Measurements from ENCODE around the gene ABTB2. TPM values are rescaled to one million over a fixed set of nuclear protein-coding genes. Genes with fewer than 3 reads are reported as not detected.
A peak's percentile ranks its signal among the peaks of the same experiment; 100 is the strongest.

ABTB2 gene
- total RNA-seq, 1 experiment from 2014 or later: 5.5 TPM

DNA sequence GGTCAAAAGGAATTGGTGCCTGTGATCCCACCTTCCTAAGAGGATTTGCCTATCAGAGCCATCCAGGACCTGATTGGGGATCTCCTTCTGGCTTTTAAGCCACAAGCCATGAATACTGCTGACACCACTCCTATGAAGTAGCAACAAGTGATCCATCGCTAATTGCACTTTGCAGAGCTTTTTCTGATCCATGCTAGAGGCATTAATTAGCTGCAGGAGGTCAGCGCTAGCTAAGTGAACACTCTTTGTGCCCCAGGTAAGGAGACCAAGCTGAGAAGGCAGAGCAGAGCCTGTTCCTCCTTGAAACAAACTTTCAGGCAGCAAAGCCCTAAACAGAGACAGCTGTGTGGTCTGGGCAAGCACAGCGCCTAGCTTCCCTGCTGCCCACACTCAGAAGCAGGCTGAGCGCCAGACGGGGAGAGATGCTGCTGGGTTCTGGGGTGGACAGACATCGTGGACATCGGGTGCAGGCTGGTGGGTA is 122.2 kb downstream of the ABTB2 start:
- Histone ChIP-seq H3K18ac (ENCODE audit: insufficient read length, low read depth, low read length) (no peak overlapping the region), H2BK5ac (ENCODE audit: insufficient read length, low read length) (no peak overlapping the region), H3K79me1 (ENCODE audit: insufficient read depth, low read depth, low read length, poor library complexity, severe bottlenecking) (no peaks in the 10 kb centered on the region), H3K23ac (ENCODE audit: insufficient read length, low read depth, low read length) (no peak overlapping the region), H3K23me2 (ENCODE audit: insufficient read length, low read depth, low read length, poor library complexity, severe bottlenecking) (no peaks in the 10 kb centered on the region), H3K4me1 (ENCODE audit: insufficient read depth, low read length) (peaks cover 3% of the 10 kb centered on the region; the same call in 1 of the 2 replicates), H3K27ac (ENCODE audit: insufficient read length, low read depth, low read length) (no peak overlapping the region), H3K4ac (ENCODE audit: low read depth, low read length) (no peak overlapping the region), H3K14ac (ENCODE audit: insufficient read depth, low read length) (no peak overlapping the region), H2AFZ (ENCODE audit: low read length) (no peak overlapping the region), H2BK120ac (ENCODE audit: low read depth, low read length, poor library complexity, severe bottlenecking) (no peak overlapping the region), H3K9me3 (ENCODE audit: control insufficient read depth, low read depth, low read length) (no peaks in the 10 kb centered on the region), H4K5ac (ENCODE audit: insufficient read length, low read depth, low read length) (no peak overlapping the region), H3K56ac (ENCODE audit: insufficient read length, low read depth, low read length) (no peak overlapping the region), H3K27me3 (ENCODE audit: insufficient read depth, low read length) (no peaks in the 10 kb centered on the region), H4K8ac (replicated peaks; ENCODE audit: insufficient read length, low read depth, low read length) (no peak overlapping the region), H4K91ac (ENCODE audit: insufficient read length, low read depth, low read length) (no peak overlapping the region), H2AK5ac (ENCODE audit: insufficient read length, low read length) (no peak overlapping the region), H2BK15ac (ENCODE audit: low read depth, low read length) (no peak overlapping the region), H2BK12ac (ENCODE audit: insufficient read length, low read depth, low read length) (no peak overlapping the region), H4K20me1 (ENCODE audit: control insufficient read depth, insufficient read depth, insufficient read length) (no peaks in the 10 kb centered on the region), H3K4me2 (ENCODE audit: insufficient read depth, insufficient read length, low read length) (no peak overlapping the region), H2BK20ac (ENCODE audit: low read depth, low read length, poor library complexity, severe bottlenecking) (no peak overlapping the region), H3K9ac (ENCODE audit: extremely low read depth, insufficient read length, low read length) (no peak overlapping the region), H3K79me2 (ENCODE audit: insufficient read depth, low read length) (no peaks in the 10 kb centered on the region), H3T11ph (ENCODE audit: low read length) (no peak overlapping the region)
- H3K9me3 Mint-ChIP-seq: no peaks in the 10 kb centered on the region
- no peaks in the 10 kb centered on the region; a peak in 1 of 7 replicates for H3K36me3 Mint-ChIP-seq (ENCODE audit: insufficient read depth in 1 of 3, low read depth in 3 of 3)
- H3K4me1 Mint-ChIP-seq: peaks cover 35 to 36% of the 10 kb centered on the region in 2 experiments
- H3K4me3 Mint-ChIP-seq: no peak overlapping the region
- no peaks in the 10 kb centered on the region for H3K27me3 Mint-ChIP-seq (ENCODE audit: low read depth)
- TF ChIP-seq, protein P1, sequence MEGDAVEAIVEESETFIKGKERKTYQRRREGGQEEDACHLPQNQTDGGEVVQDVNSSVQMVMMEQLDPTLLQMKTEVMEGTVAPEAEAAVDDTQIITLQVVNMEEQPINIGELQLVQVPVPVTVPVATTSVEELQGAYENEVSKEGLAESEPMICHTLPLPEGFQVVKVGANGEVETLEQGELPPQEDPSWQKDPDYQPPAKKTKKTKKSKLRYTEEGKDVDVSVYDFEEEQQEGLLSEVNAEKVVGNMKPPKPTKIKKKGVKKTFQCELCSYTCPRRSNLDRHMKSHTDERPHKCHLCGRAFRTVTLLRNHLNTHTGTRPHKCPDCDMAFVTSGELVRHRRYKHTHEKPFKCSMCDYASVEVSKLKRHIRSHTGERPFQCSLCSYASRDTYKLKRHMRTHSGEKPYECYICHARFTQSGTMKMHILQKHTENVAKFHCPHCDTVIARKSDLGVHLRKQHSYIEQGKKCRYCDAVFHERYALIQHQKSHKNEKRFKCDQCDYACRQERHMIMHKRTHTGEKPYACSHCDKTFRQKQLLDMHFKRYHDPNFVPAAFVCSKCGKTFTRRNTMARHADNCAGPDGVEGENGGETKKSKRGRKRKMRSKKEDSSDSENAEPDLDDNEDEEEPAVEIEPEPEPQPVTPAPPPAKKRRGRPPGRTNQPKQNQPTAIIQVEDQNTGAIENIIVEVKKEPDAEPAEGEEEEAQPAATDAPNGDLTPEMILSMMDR (conservative IDR thresholded peaks at IDR 0.05): no peak
- WGBS (ENCODE audit: extremely low coverage, insufficient read length, low lambda C conversion rate): no CpG with 5 or more reads among the region's 7 CpGs
- peak overlapping the region; percentile 6 to 82 (median 74); a peak in 6 of 7 replicates for H3K27ac Mint-ChIP-seq
- DNase-seq: no peak
